ENCODE data around the gene SLC4A8.
"Not testable (repeated sequence)": the region's sequence is repeated elsewhere in the genome, so short reads cannot be mapped to it uniquely, and the experiment has no call there.

The SLC4A8 gene

GRCh38 chr12:51482929-51483697, 58.5 kb downstream of the SLC4A8 start:
- no peak for DNase-seq

- DNase-seq, result no peak
Observed at GRCh38 chr12:51484119-51484518, 59.5 kb downstream of the SLC4A8 start.

DNA sequence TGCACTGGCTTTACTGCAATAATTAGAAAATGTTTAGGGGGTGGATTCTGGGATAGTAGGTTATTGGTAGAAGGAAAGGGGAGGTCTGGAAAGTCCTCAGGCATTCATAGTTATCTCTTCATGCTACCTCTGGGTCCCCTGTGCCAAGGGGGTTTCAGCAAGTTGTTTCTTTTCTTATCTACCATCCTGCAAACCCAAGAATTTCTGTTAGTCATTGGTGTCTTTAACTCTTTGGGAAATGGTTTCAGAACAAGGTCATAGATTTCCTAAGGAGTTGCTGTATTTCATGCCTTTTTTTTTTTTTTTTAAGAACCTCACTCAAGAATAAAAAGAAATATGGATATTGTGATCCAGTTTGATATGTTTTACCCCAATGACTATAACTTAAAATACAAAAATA, 63.6 kb downstream of the SLC4A8 start:
- DNase-seq, result no peak

DNA sequence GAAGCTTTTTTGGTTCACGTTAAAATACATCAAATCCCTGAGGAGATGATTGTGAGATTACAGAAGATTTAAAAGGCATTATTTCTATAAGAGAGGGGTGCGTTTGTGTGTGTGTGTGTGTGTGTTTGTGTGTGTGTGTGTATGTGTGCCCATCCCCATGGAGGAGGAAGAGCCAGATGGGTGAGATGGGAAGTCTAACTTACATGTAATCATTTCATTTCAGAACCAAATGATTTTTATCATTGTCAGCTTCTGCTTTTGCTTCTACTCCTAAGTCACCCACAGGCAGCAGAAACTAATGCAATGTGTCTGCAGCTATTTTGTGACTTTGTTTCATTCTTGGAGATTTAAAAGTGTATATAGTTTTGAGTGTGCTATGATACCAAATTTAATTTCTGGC, 68.7 kb downstream of the SLC4A8 start:
- DNase-seq, result no peak

GRCh38 chr12:51496895-51497294, 72.3 kb downstream of the SLC4A8 start:
- DNase-seq, result no peak

DNA sequence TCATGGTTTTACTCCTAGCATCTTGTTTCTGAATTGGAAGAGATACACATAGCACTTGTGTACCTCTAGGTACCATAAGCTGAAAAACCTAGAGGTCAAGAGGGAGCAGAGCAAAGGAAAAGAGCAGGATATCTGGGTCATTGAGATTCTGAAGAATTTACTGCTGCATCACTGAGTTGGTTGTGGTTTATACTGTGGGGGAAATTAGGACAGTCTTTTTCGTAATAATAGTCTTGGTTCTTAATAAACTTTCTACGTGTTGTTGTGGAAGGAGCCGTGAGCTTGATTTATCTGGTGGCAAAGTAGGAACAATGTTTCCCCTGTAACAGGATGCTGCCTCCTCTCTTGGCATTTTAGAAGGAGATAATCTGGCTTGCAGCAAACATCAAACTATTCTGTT, 80.2 kb downstream of the SLC4A8 start:
- DNase-seq, result no peak

GRCh38 chr12:51505360-51506105, 80.9 kb downstream of the SLC4A8 start:
- no peak for DNase-seq

DNA sequence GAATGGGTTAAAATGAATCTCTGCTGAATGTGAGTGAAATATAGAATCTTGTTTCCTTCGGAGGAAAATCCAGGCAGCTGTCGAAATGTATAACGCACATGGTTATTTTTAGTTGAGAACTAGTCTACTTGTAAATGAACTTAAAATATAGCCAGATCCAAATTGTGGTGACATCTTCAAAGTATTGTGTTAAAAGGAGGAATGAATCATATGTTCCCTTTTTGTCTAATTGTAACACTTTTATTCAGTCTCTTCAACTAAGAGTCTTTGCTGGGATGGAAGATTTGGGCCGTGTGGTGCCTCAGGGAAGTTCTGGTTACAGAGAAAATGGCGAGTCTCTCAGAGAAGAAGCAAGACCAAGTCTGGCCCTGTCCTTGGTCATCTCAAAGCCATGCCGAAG, 82.5 kb downstream of the SLC4A8 start:
- no peak for DNase-seq

DNA sequence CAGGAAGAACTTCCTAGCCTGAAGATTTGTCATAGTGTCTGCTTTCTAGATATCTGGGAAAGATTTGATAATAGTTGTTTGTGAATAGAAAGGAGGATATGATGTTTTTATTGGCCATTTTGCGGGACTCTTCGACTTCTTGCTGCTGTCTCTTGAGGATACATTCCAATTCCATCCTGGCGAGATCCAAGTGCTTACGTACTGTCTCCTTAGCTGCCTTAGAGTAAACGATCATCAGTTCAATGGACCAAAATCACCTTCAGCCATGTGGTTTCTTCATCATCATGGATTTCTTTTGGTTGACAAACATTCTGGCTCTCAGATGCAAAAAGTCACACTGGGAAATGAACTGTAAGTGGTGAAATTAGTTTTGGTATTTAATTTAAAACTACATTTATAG, 83.7 kb downstream of the SLC4A8 start:
- no peak for DNase-seq

- DNase-seq, result no peak
Observed at GRCh38 chr12:51511546-51512260, 87.1 kb downstream of the SLC4A8 start.

DNA sequence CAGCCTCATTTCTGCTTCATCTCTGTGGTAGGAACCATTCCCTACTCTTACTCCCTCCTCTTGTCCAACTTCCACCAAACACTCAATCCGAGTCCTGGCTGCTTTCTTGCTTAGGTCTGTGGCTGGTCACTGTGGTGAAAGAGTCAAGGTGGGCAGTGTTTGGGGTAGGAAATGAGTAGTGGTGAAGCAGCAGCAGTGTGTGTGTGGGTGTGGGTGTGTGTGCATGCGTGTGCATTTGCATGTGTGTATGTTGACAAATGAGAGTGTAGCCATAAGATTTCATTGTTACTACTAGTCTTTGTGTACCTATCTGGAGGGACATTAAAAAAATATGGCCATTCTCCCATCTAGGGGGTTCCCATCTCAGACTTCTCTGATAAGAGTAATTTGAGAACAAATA, 87.8 kb downstream of the SLC4A8 start:
- DNase-seq, result no peak

GRCh38 chr12:51515037-51515436, 90.4 kb downstream of the SLC4A8 start:
- not testable (repeated sequence) for DNase-seq

GRCh38 chr12:51517316-51517715, 92.7 kb downstream of the SLC4A8 start:
- DNase-seq, result no peak

DNA sequence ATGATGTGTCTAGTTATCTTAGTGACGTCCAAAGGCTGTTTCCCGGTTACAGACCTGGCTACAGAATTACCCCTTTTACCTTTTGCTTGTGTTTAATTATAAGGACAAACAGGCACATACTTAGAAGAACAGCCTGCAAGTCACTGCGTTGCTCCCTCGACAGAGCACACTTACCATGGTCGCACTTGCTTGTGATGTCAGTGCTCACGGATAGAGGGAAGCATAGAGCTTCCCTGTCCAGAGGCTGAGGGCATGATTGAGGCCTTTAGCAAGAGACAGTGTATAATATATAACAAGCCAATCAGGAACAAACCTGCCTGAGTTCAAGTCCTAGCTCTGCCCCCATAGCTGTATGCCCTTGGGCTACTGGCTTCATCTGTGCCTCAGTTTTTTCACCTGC, 93.2 kb downstream of the SLC4A8 start:
- DNase-seq, result no peak

- DNase-seq, result no peak
Observed at GRCh38 chr12:51519755-51520154, 95.1 kb downstream of the SLC4A8 start.

GRCh38 chr12:51520576-51521325, 96.1 kb downstream of the SLC4A8 start:
- no peak for DNase-seq

- DNase-seq, result no peak
Observed at GRCh38 chr12:51521554-51522276, 97.1 kb downstream of the SLC4A8 start.

- no peak for DNase-seq
Observed at GRCh38 chr12:51522696-51523095, 98.1 kb downstream of the SLC4A8 start.

GRCh38 chr12:51524386-51524901, 99.8 kb downstream of the SLC4A8 start:
- no peak for DNase-seq

DNA sequence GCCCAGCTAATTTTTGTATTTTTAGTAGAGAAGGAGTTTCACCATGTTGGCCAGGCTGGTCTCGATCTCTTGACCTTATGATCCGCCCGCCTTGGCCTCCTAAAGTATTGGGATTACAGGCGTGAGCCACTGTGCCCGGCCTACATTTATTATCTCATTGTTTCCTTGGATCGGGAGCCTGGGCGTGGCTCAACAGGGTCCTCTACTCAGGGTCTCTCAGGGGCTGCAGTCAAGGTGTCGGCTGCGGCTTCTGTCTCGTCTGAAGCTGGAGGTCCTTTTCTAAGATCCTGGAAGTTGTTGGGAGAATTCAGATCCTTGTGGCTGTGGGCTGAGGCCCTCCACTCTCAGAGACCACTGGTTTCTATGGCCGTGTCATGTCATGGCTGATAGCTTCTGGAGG, 100.9 kb downstream of the SLC4A8 start:
- no peak for DNase-seq

GRCh38 chr12:51527966-51528365, 103.3 kb downstream of the SLC4A8 start:
- no peak for DNase-seq

All from activated effector memory CD4-positive, alpha-beta T cell treated with Interleukin-2 at 50 U/mL for 16 hours (primary cell).